SH-SY5Y (cell line): ENCODE data around the gene CREB3L2.

ENCODE experiments used
- GATA2 ChIP-seq: IDR thresholded peaks from 2 replicates; pipeline ENCODE4 v1.6.1; 2011; ENCODE audit warnings: mild to moderate bottlenecking, low read depth, low read length
- GATA3 ChIP-seq: IDR thresholded peaks from 2 replicates; pipeline ENCODE4 v1.6.1; 2011; ENCODE audit warnings: low read depth, mild to moderate bottlenecking, low read length, moderate library complexity

GRCh38 chr7:137985253-137985896, 16.5 kb downstream of the CREB3L2 start:
- TF ChIP-seq GATA2 (no peak), GATA3 (no peak)
